Measurements from ENCODE around the gene BRD4. TPM values are rescaled to one million over a fixed set of nuclear protein-coding genes. Genes with fewer than 3 reads are reported as not detected.

The BRD4 gene
- total RNA-seq, 1 donor from 2014 or later, result 143 TPM

- H3K9me3 Mint-ChIP-seq (ENCODE audit: unreplicated experiment), result no peaks in the 10 kb centered on the region
- peak overlapping the region; percentile 61 for H3K27ac Mint-ChIP-seq (ENCODE audit: unreplicated experiment)
- H3K4me1 Mint-ChIP-seq (ENCODE audit: unreplicated experiment), result peaks cover 64% of the 10 kb centered on the region
- H3K4me3 Mint-ChIP-seq (ENCODE audit: unreplicated experiment), result no peak overlapping the region
- H3K36me3 Mint-ChIP-seq (ENCODE audit: unreplicated experiment), result peaks cover 54% of the 10 kb centered on the region
- H3K27me3 Mint-ChIP-seq (ENCODE audit: unreplicated experiment), result no peaks in the 10 kb centered on the region
- DNase-seq (ENCODE audit: extremely low spot score, unreplicated experiment), result no peak
- TF ChIP-seq CTCF (IDR thresholded peaks at IDR 0.05), result no peak
Measured at GRCh38 chr19:15269806-15270205, 62.5 kb downstream of the BRD4 start.

GRCh38 chr19:15268928-15269253 is 63.4 kb downstream of the BRD4 start:
- DNase-seq (ENCODE audit: extremely low spot score, unreplicated experiment), result no peak
- H3K9me3 Mint-ChIP-seq (ENCODE audit: unreplicated experiment), result no peaks in the 10 kb centered on the region
- peaks cover 60% of the 10 kb centered on the region for H3K36me3 Mint-ChIP-seq (ENCODE audit: unreplicated experiment)
- H3K27ac Mint-ChIP-seq (ENCODE audit: unreplicated experiment), result peak overlapping the region; percentile 50
- TF ChIP-seq CTCF (IDR thresholded peaks at IDR 0.05), result no peak
- H3K4me3 Mint-ChIP-seq (ENCODE audit: unreplicated experiment), result no peak overlapping the region
- H3K27me3 Mint-ChIP-seq (ENCODE audit: unreplicated experiment), result no peaks in the 10 kb centered on the region
- peaks cover 67% of the 10 kb centered on the region for H3K4me1 Mint-ChIP-seq (ENCODE audit: unreplicated experiment)

GRCh38 chr19:15268192-15268927 is 64.0 kb downstream of the BRD4 start:
- Mint-ChIP-seq H3K36me3 (ENCODE audit: unreplicated experiment) (peaks cover 64% of the 10 kb centered on the region), H3K9me3 (ENCODE audit: unreplicated experiment) (no peaks in the 10 kb centered on the region)

GRCh38 chr19:15266683-15267082 is 65.7 kb downstream of the BRD4 start:
- Mint-ChIP-seq H3K9me3 (ENCODE audit: unreplicated experiment) (no peaks in the 10 kb centered on the region), H3K27ac (ENCODE audit: unreplicated experiment) (peak overlapping the region; percentile 74), H3K36me3 (ENCODE audit: unreplicated experiment) (peaks cover 63% of the 10 kb centered on the region), H3K4me1 (ENCODE audit: unreplicated experiment) (peaks cover 62% of the 10 kb centered on the region), H3K4me3 (ENCODE audit: unreplicated experiment) (no peak overlapping the region), H3K27me3 (ENCODE audit: unreplicated experiment) (no peaks in the 10 kb centered on the region)
- no peak for DNase-seq (ENCODE audit: extremely low spot score, unreplicated experiment)
- no peak for TF ChIP-seq CTCF (IDR thresholded peaks at IDR 0.05)

More at GRCh38 chr19:15268192-15268927, 64.0 kb downstream of the BRD4 start:
- peak overlapping the region; percentile 74 for H3K27ac Mint-ChIP-seq (ENCODE audit: unreplicated experiment)
- no peak overlapping the region for H3K4me3 Mint-ChIP-seq (ENCODE audit: unreplicated experiment)
- no peak for TF ChIP-seq CTCF (IDR thresholded peaks at IDR 0.05)
- no peak for DNase-seq (ENCODE audit: extremely low spot score, unreplicated experiment)
- no peaks in the 10 kb centered on the region for H3K27me3 Mint-ChIP-seq (ENCODE audit: unreplicated experiment)
- peaks cover 63% of the 10 kb centered on the region for H3K4me1 Mint-ChIP-seq (ENCODE audit: unreplicated experiment)

- Mint-ChIP-seq H3K27ac (ENCODE audit: unreplicated experiment) (peak overlapping the region; percentile 90), H3K4me3 (ENCODE audit: unreplicated experiment) (no peak overlapping the region), H3K4me1 (ENCODE audit: unreplicated experiment) (peaks cover 64% of the 10 kb centered on the region), H3K9me3 (ENCODE audit: unreplicated experiment) (no peaks in the 10 kb centered on the region), H3K27me3 (ENCODE audit: unreplicated experiment) (no peaks in the 10 kb centered on the region), H3K36me3 (ENCODE audit: unreplicated experiment) (peaks cover 61% of the 10 kb centered on the region)
- peak; percentile 98 for DNase-seq (ENCODE audit: extremely low spot score, unreplicated experiment)
- TF ChIP-seq CTCF (IDR thresholded peaks at IDR 0.05), result no peak
Measured at GRCh38 chr19:15265850-15266248, 66.5 kb downstream of the BRD4 start.

Measured in osteocyte (in vitro differentiated cells).